HG02938 (cell line): Measurements from ENCODE around the gene CYP4A22.
"Not testable (repeated sequence)": the region's sequence is repeated elsewhere in the genome, so short reads cannot be mapped to it uniquely, and the experiment has no call there.

Experiments
- ATAC-seq: cut with Tn5 transposase; IDR thresholded peaks from one replicate; pipeline ENCODE4 v1.9.1; 2021; ENCODE audit warnings: mild to moderate bottlenecking, moderate library complexity; ENCODE audit not compliant: unreplicated experiment

Gene CYP4A22

GRCh38 chr1:47137198-47137597, at the start of gene CYP4A22:
CYP4A22 (plus strand) TSS chr1:47137441; CDS start chr1:47137486, 45 bp downstream.
- ATAC-seq = no peak

DNA sequence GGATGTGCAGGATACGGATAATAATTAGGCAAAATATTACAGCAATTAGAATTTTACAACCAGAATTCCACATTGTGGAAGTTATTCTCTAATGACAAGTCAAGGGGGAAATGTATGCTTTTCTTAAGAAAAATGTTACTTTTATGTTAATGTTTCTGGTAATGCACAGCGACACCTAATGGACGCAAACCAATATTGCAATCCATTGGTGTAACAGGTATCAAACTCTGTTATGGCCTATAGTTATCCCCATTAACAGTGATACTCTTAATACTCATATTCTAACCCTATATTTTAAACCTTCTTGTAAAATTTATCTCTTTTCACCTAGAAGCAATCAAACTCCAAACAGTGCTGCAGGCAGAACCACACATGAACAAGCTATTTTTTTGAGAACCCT, 47.9 kb upstream of the CYP4A22 start:
- not testable (repeated sequence) for ATAC-seq

GRCh38 chr1:47091476-47091875, 45.8 kb upstream of the CYP4A22 start:
- ATAC-seq = not testable (repeated sequence)

DNA sequence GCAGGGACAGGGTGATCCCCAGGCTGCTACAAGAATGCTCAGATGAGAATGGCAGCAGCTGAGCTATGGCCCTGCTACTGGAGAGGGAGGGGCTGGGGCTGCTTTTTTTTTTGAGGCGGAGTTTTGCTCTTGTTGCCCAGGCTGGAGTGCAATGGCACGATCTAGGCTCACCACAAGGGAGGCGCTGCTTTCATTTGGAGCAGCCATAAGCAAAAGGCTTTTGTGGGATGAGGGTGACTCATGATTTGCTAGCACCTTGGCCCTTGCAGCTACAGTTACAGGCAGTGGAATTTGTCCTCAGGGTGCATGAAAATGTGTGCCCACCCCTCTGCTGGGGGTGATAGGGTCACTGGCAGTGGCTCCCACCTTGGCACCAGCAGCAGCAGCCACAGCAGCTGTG, 32.4 kb upstream of the CYP4A22 start:
- ATAC-seq = no peak

DNA sequence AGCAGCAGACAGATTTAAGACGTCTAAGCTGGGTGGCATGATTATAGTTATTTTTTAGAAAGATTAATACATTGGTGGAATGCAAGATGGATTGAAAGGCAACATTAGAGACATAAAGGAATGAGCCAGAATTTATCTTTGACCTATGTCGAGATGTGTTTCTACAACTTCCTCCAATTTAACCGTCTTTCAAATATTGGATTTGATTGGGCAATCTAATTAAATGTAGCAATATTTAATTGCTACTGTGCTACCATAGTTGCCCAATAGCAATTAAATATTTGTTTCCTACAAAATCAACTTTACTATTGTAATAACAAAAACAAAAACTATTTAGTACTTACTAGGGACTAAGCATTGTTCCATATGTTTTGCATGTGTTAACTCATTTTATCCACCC, 30.4 kb upstream of the CYP4A22 start:
- ATAC-seq = no peak

- not testable (repeated sequence) for ATAC-seq
Measured at GRCh38 chr1:47107851-47108574, 29.2 kb upstream of the CYP4A22 start.

DNA sequence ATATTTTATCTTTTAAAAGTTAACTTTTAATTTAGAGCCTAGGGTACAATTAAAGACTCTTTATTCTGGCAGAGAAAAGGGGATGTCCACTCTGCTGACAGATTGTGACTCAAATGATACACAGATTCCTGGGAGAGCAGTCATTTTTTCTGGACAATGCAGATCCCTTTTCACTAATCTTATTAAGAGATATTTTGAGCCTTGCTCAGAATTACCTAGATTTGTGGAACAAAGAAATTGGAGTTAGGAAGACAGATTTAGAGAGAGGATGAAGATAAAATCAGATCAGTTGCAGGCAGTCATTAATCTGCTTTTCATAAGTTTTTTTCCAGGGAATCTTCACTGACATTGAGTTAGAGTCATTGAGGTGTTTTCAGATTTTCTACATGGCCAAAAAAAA, 27.8 kb upstream of the CYP4A22 start:
- ATAC-seq = not testable (repeated sequence)

DNA sequence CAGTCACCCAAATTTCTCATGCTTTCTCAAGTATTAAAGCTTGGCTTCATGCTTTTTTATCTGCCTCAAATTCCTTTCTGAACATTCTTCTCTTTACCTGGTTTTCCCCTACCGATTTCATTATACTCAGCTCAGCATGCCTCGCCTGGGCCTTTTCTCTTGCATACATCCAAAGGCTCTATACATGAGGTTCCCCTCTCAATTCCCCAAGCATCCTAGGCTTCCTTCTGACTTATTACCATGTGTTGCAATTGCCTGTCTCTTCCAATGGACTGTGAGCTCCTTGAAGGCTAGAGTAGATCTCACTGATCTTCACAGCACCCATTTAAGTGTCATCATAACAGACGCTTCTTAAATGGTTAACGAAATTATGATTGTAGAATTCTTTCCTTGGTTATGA, 24.1 kb upstream of the CYP4A22 start:
- no peak for ATAC-seq

- ATAC-seq = not testable (repeated sequence)
Measured at GRCh38 chr1:47121039-47121438, 16.2 kb upstream of the CYP4A22 start.

DNA sequence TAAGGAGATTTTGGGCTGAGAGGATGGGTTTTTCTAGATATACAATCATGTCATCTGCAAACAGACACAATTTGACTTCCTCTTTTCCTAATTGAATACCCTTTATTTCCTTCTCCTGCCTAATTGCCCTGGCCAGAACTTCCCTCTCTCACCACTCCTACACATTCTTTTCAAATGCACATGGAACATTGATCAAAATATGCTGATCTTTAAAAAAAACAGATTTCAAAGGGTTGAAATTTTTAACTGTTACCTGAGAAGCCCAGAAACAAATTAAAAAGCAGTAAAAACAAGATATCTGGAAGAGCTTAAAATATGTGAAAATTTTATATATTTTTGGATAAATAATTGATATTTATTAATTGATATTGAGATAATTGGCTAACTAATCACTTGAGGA, 12.4 kb upstream of the CYP4A22 start:
- ATAC-seq = not testable (repeated sequence)

DNA sequence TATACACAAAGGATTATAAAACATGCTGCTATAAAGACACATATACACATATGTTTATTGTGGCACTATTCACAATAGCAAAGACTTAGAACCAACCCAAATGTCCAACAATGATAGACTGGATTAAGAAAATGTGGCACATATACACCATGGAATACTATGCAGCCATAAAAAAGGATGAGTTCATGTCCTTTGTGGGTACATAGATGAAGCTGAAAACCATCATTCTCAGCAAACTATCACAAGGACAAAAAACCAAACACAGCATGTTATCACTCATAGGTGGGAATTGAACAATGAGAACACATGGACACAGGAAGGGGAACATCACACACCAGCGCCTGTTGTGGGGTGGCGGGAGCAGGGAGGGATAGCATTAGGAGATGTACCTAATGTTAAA, 10.2 kb upstream of the CYP4A22 start:
- not testable (repeated sequence) for ATAC-seq

- ATAC-seq = no peak
Measured at GRCh38 chr1:47128221-47128620, 9.0 kb upstream of the CYP4A22 start.

DNA sequence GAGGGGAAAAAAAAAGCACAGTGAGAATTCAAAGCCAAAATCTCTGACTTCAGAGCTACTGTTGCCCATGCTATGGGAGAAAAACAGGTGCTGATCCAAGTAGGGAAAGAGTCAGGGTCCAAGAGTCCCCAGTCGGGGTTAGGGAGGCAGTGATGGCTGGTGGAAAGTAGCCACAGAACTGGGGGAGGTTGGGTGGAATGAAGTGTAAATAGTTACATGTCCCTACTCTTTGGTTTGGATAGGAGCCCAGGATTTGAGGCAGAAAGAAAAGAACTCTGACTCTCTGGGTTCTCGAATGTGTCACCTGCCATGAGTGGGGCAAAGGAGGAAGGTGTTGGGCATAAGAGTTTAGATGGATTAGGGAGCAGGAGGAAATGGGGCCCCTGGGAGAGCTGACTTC, 8.4 kb upstream of the CYP4A22 start:
- not testable (repeated sequence) for ATAC-seq

- not testable (repeated sequence) for ATAC-seq
Measured at GRCh38 chr1:47129489-47130230, 7.6 kb upstream of the CYP4A22 start.

DNA sequence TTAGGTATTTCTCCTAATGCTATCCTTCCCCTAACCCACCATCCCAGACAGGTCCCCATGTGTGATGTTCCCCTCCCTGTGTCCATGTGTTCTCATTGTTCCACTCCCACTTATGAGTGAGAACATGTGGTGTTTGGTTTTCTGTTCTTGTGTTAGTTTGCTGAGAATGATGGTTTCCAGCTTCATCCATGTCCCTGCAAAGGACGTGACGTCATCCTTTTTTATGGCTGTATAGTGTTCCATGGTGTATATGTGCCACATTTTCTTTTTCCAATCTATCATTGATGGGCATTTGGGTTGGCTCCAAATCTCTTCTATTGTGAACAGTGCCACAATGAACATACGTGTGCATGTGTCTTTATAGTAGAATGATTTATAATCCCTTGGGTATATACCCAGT, 4.6 kb upstream of the CYP4A22 start:
- not testable (repeated sequence) for ATAC-seq

- no peak for ATAC-seq
Measured at GRCh38 chr1:47137925-47138615, 829 bp downstream of the CYP4A22 start.

DNA sequence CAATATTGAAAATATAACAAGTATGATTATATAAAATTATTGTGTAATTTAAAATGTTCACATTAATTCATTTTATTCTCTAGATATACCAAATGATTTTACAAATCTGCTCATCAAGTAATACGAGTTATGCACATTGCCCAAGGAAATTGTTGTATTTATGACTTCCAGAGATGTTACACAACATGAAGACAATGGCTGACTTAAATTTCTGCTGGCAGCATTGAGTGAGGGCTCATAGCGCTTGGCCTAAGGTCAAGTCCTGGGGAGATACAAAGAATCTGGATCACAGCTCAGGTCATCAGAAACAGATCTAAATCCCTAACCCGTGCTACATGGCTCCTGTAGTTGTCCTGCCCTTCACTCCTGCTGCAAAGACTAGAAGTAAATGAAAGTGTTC, 3.1 kb downstream of the CYP4A22 start:
- ATAC-seq = not testable (repeated sequence)

GRCh38 chr1:47143654-47144053, 6.4 kb downstream of the CYP4A22 start:
- not testable (repeated sequence) for ATAC-seq

DNA sequence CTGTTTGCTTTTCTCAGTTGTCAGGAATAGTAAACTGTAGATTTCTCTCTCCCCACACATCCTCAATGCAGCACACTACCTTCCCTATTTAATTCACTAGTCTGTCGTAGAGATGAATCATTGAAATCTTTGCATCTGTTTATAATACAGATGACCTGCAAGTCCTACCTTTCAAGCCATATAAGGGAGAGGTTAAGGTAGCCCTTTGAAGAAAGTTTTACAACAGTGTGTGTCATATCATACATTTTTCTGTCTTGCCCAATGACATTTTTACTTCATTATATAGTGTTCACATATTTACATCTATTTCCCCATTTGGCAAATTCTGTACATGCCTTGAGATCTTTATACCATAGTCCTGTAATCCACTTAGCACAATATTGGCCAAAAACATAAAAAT, 9.3 kb downstream of the CYP4A22 start:
- not testable (repeated sequence) for ATAC-seq

- ATAC-seq = no peak
Measured at GRCh38 chr1:47147047-47147785, 10.0 kb downstream of the CYP4A22 start.

DNA sequence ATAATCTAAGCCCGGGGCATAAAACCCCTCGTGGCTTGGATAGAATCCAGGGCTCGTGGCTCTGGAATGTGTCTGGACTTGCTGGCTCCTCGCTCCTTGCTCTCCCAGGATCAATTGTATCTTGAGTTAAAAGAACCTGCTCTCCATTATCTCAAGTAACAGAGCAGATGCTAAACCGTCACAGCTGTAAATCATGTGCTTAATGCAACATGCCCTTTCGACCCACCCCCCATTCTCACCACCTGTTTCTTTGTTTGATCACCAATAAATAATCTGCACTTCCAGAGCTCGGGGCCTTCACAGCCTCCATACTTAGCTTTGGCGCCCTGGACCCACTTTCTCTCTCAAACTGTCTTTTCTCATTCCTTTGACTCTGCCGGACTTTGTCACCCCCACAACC, 11.9 kb downstream of the CYP4A22 start:
- not testable (repeated sequence) for ATAC-seq
